Measurements from ENCODE around the gene BRME1.
A peak's percentile ranks its signal among the peaks of the same experiment; 100 is the strongest.

The BRME1 gene

GRCh38 chr19:13885826-13886365, 20.0 kb downstream of the BRME1 start:
- no peak for DNase-seq

GRCh38 chr19:13884726-13885591, 21.0 kb downstream of the BRME1 start:
- DNase-seq = no peak

GRCh38 chr19:13883516-13884064, 22.3 kb downstream of the BRME1 start:
- DNase-seq = no peak

GRCh38 chr19:13882836-13883235, 23.1 kb downstream of the BRME1 start:
- DNase-seq = no peak

GRCh38 chr19:13882419-13882795, 23.5 kb downstream of the BRME1 start:
- no peak for DNase-seq

- DNase-seq = no peak
These were observed 24.1 kb downstream of the BRME1 start for GRCh38 chr19:13881692-13882418.

GRCh38 chr19:13881251-13881691, 24.6 kb downstream of the BRME1 start:
- no peak for DNase-seq

GRCh38 chr19:13880059-13881043, 25.6 kb downstream of the BRME1 start:
- peak; percentile 17 for DNase-seq

- DNase-seq = no peak
These were observed 28.6 kb downstream of the BRME1 start for GRCh38 chr19:13877303-13877702.

GRCh38 chr19:13876834-13877233, 29.1 kb downstream of the BRME1 start, which contains the start of gene NANOS3:
NANOS3 (plus strand) TSS chr19:13877134; CDS start chr19:13877249, 115 bp downstream.
- DNase-seq = no peak

- DNase-seq = no peak
These were observed 30.1 kb downstream of the BRME1 start for GRCh38 chr19:13875824-13876223.

GRCh38 chr19:13873834-13874515, 31.9 kb downstream of the BRME1 start:
- no peak for DNase-seq

GRCh38 chr19:13872695-13873389, 33.1 kb downstream of the BRME1 start:
- DNase-seq = no peak

GRCh38 chr19:13872339-13872694, 33.6 kb downstream of the BRME1 start:
- no peak for DNase-seq

- no peak for DNase-seq
These were observed 35.0 kb downstream of the BRME1 start for GRCh38 chr19:13870873-13871272.

GRCh38 chr19:13869281-13869680, 36.6 kb downstream of the BRME1 start:
- DNase-seq = no peak

- no peak for DNase-seq
These were observed 37.3 kb downstream of the BRME1 start for GRCh38 chr19:13868663-13869062.

- no peak for DNase-seq
These were observed 39.4 kb downstream of the BRME1 start for GRCh38 chr19:13866463-13867046.

- DNase-seq = no peak
These were observed 40.1 kb downstream of the BRME1 start for GRCh38 chr19:13865571-13866462.
